Measurements from ENCODE around the gene NR4A1.

NR4A1 gene

DNA sequence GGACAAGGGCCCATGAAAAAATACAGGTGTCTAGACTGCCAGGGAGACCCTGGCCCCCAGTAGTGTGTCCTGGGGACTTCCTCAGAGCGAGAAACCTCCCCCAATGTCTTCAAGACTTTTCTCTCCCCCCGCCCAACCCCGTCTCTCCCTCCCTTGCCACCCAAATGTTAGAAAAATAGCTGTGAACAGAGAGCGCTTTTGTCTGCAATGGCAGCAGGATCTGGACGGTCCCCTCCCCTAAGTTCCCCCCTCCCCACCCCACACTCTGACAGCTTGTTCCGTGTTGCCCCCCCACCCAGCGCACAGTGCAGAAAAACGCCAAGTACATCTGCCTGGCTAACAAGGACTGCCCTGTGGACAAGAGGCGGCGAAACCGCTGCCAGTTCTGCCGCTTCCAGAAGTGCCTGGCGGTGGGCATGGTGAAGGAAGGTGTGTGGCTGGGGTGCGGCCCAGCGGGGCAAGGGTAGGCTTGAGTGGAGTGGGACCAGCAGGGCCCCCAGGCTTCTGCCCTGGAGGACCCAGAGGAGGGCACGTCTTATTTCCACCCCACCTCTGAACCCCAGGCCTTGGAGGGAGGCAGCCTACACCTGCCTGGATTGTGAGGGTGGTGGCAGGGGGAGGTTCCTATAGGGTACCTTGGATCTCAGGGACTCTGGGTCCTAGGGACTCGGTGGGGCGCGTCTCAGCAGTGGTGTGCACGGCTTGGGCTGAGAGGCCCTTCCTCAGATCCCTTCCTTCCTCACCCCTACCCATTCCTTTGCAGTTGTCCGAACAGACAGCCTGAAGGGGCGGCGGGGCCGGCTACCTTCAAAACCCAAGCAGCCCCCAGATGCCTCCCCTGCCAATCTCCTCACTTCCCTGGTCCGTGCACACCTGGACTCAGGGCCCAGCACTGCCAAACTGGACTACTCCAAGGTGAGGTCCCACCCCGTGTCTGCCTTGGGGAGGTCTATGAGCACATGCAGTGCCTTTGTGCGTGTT, 4.8 kb downstream of the NR4A1 start:
- DNase-seq (ENCODE audit: extremely low spot score, insufficient read length, low read depth) = no peak
- no peak for FAIRE-seq

DNA sequence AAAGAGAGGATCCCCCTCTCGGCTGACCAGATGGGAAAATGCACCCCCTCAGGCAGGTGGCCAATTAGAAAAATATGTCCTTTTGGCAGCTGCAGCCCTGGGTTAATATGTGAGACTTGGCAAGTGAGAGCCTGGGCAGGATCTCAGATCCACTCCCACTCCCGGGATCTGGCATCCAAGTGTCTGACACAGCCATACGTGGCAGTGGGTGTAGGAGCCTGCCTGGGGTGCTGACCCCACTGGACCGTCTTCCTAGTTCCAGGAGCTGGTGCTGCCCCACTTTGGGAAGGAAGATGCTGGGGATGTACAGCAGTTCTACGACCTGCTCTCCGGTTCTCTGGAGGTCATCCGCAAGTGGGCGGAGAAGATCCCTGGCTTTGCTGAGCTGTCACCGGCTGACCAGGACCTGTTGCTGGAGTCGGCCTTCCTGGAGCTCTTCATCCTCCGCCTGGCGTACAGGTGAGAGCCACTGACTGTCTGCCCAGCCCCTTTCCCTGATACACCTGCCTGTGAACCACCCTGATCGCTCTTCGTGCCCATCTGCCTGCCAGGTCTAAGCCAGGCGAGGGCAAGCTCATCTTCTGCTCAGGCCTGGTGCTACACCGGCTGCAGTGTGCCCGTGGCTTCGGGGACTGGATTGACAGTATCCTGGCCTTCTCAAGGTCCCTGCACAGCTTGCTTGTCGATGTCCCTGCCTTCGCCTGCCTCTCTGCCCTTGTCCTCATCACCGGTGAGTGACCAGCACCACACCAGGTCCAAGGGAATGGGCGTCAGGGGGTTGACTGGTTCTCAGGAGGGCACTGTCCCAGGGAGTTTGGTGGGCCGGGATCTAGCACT, 5.8 kb downstream of the NR4A1 start:
- FAIRE-seq (no peak), DNase-seq (ENCODE audit: extremely low spot score, insufficient read length, low read depth) (no peak)

DNA sequence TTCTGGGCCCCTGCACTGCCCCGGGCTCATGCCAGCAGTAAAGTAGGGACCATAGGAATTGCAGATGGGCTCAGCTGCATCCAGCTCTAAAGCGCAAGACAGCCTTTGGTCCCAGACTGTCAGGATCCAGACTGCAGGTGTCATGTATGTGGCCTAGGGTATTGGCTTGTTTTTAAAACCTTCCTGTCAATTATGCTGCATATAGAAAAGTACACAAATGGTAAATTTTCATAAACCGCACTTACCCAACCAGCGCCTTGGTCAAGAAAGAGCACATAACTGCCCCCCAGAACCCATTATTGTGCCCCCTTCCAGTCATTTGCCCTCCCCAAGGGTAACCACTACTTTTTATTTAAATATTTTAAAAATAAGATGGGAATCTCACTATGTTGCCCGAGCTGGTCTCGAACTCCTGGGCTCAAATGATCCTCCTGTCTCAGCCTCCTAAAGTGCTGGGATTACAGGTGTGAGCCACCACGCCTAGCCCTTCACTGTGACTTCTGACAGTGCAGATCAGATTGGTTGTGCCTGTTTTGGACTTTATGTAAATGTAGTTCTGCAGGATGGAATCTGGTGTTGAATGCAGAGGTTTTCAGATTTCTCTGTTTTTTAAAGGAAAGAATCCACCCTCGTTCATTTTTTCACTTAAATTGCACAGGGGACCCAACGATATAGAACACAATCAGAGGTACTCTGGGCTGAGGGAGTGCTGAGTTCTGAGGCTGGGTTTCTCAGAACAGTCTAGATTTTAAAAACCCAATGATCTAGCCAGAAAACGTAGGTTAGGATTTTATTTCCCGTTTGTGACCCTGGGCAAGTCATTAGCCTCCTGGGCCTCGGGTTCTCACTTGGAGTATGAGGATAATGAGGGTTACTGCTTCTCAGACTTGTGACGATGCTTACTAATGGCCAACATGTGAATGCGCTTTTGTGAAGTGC, 6.7 kb downstream of the NR4A1 start:
- FAIRE-seq = no peak
- no peak for DNase-seq (ENCODE audit: extremely low spot score, insufficient read length, low read depth)

DNA sequence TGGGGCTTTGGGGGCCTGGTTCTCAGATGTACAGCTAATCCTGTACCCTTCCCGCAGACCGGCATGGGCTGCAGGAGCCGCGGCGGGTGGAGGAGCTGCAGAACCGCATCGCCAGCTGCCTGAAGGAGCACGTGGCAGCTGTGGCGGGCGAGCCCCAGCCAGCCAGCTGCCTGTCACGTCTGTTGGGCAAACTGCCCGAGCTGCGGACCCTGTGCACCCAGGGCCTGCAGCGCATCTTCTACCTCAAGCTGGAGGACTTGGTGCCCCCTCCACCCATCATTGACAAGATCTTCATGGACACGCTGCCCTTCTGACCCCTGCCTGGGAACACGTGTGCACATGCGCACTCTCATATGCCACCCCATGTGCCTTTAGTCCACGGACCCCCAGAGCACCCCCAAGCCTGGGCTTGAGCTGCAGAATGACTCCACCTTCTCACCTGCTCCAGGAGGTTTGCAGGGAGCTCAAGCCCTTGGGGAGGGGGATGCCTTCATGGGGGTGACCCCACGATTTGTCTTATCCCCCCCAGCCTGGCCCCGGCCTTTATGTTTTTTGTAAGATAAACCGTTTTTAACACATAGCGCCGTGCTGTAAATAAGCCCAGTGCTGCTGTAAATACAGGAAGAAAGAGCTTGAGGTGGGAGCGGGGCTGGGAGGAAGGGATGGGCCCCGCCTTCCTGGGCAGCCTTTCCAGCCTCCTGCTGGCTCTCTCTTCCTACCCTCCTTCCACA, 7.6 kb downstream of the NR4A1 start:
- FAIRE-seq (no peak), DNase-seq (ENCODE audit: extremely low spot score, insufficient read length, low read depth) (no peak)

DNA sequence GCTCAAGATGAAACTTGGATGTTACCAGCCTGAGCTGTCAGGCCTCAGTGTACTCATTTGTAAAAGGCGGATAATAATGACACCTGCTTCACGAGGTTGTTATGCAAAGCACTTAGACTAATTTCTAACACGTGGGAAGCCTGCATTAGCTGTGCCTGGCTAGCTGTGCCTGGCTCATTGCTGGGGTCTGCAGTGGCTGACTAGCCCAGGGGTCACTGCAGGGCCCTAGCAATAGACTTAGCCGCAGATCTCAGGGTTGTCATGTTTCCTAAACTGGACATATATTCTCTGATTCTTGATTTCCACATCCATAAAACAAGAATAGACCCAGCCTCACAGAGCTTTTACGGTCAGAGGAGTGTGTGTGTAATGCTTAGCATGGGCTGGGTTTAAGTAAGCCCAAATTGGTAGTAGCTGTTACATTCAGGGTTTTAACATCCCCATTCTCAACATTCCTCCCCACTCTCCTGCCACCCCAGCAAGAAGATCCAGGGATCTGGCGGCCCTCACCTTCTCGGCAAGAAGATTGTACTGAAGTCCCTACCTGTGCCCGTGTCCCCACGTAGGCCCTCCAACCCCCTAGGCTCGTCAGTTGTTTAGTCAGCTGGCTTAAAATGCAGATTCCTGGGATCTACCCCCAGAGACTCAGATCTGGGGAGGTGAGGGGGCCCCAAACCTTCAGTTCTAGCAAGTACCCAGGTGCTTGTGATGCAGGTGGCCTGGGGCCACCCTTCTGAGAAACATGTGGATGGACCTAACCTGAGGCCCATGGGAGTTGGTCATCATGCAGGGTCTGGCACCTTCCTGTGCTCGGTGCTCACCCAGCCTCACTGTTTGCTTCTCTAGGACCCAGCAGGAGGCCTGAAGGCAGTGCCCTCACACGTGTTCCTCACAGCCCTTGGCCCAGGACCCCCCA, 8.6 kb downstream of the NR4A1 start:
- FAIRE-seq (no peak), DNase-seq (ENCODE audit: extremely low spot score, insufficient read length, low read depth) (no peak)

DNA sequence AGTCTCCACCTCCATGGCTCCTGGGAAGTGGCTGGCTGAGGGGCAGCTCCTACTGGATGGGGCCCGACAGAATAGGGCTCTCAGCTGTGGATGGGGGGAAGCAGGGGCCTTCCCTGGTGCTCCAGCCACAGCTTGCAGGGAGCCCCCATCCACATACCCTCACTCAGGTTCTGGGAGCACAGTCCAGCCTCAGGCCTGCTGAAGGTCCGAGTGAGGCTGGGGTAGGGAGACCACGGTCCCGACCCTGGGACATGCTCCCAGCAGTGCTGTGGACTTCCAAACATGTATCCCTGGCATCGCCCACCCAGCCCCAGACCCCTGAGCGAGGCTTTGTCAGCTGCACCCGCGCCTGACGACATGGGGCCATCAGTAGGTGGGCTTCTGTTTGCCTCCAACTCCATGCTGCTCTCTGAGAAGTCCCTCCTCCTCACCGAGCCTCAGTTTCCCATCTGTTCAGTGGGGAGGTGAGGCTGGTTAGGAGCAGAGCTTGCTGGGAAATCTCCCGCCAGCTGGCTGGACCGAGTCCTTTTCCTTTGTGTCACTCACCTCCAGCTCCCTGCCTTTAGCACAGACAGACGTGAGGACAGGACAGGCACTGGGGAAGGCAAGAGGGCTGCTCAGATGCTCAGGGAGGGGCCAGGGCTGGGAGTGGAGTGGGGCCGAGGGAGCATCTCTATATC, 9.4 kb downstream of the NR4A1 start:
- no peak for DNase-seq (ENCODE audit: extremely low spot score, insufficient read length, low read depth)
- FAIRE-seq = no peak

DNA sequence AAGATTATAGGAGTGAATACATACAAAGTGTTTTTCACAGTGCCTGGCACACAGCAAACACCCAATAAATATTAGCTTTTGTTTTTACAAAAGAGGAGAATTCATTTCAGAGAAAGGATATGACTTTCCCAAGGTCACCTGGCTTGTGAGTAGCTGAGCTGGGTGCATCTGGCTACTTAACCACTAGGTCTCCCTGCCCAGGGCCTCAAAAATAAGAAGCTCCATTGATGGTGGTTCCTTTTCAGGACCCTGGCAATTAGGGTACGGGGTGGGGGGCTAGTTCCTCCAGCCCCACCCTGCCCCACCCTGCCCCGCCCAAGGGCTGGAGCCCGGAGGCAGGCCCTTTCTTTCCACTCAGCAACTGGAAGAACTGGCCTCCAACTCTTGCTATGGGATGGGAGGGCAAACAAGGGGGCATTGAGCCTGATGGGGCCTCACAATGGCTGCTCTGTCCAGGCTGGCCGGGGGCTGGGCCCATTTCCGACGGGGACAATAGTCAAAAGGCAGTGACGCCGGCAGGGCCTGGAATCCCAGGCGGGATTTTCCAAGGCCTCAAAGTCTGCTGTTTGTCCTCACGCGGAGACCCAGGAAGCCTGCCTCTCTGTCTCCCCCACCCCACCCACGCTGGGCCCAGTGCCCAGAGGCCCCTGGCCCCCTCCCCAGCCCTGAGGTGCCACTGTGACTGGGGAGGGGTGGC, 10.4 kb downstream of the NR4A1 start:
- FAIRE-seq (no peak), DNase-seq (ENCODE audit: extremely low spot score, insufficient read length, low read depth) (no peak)

DNA sequence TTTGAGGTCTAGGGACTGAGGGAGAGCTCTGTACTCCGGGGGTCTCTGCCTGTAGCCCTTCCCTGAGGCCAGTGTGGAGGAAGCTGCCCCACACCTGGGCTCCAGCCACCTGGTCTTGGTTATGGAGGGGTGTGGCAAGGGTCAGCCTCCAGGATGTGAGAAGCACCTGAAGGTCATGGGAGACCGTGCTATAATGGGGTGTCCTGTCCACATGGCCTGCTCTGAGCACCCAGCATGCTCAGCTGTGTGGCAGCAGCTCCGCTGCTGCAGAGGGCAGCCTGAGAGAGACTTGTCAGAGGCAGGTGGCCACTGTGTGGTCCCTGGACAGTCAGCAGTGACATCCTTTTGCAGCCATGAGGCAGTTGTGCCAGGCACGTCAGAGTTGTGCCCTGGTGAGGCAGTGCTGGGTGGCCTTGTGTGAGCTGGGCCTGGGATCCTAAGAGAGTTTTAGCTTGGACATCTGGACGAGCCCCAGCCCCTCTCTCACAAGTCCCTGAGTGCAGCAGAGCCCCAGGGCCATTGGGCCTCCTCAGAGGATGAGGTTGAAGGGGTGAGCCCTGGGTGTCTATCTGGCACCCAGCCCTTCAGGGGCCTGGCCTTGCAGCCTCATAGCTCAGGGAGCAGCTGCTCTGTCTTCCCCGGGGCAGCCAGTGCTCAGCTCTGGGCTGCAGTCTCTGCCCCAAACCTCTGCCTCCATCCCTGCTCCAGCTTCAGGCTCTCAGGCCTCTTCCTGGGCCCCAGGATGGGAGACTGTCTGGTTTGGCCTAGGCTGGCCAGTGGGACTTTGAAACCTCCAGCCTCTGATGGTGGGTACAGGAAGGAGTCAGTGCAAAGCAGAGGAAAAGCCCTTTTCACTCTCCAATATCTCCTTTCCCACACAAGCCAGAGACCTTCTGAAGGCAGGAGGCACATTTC, 11.2 kb downstream of the NR4A1 start:
- DNase-seq (ENCODE audit: extremely low spot score, insufficient read length, low read depth) (no peak), FAIRE-seq (no peak)

DNA sequence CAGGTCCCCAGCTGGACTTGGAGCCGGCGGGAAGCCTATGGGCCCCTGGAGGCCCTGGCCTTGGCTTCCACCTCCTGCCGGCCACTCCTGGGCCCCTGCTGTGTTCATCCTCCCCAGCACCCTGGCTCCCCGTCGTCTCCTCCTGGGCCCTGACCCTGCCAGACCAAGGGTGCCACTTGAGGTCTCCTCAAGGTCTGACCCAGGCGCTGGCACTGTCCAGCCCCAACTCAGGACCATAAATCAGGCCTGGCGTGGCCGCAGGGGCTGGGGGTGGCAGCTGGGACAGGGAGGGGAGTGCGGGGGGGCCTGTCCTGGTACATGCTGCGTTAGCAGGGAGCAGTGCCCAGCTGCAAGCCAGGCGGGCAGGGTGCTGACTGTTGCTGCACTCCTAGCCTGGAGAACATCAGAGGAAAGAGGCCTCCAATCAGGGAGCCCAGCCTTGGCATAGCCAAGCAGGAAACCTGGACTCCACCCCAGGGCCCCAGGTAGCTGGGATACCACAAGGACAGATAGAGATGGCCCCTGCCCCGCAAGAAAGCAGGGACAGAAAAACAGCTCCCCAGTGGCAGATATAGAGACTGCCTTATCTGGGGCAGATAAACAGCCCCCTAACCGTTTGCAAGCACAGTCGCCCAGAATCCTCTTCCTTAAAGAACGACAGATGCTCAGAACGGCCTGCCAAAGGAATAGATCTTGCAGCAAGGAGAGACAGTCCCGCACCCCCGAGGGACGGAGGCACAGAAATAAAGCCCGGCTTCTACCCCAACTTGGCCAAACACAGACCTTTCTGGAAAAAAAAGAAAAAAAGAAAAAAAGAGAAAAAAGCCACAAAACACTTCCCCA, 12.1 kb downstream of the NR4A1 start:
- DNase-seq (ENCODE audit: extremely low spot score, insufficient read length, low read depth) = no peak
- no peak for FAIRE-seq

DNA sequence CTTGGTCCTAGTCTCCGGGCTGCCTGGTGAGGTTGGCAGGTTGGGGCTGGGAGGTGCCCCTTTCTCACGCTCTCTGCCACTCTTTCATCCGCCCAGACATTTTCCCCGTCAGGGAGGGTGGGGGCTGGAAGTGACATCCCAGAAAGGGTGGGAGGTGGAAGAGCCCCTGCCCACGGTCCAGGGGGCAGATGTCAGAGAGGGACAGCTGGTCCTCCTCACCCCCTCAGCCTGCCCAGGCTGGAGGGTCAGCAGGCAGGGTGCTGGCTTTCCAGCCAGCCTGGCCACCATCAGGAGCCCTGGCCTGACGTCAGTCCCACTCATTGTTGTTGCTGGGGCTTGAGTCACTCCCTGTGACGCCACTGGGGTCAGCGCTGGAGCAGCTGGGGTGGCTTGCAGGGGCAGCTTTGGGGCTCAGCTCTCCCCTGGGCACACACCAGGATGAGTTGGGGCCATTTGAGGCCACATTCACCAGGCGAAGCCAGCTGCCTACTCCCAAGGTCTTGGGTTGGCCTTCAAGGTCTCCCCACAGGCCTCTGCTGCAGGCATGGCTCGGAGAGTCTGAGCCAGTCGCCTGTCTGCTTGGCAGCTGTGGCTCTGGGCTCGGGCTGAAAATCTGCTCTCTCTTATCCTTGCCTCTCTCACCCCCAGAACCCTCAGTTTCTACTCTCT, 12.9 kb downstream of the NR4A1 start:
- FAIRE-seq (no peak), DNase-seq (ENCODE audit: extremely low spot score, insufficient read length, low read depth) (no peak)

DNA sequence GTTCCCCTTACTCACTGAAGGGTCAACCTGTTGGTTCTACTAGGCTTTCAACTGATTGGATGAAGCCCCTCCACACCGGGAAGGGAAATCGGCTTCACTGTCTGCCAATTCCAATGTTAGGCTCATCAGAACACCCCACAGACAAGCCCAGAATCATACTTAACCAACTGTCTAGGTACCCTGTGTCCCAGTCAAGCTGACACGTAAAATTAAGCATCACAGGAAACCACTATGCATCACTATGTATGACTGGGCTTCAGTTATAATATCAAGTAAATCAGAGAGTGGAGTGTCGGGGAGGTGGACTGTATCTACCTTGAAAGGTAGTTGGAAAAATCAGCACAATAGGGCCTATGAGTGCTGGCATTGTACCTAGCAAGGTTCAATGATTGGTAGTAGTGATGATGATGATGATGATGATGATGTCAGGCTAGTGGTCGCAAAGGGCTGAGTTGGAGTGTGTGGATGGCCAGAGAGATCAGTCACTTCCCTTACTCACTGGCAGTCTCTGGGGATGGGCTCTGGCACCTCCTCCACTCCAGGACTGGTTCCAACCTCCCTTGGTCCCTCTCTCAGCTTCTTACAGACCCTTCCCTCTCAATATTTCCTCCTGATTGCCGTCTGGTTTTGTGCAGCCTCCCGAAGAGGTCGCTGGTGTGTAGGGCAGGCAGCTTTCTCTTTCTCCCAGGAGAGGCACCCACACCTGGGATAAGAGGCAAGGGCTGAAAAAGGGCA, 15.3 kb downstream of the NR4A1 start:
- DNase-seq (ENCODE audit: extremely low spot score, insufficient read length, low read depth) = no peak
- no peak for FAIRE-seq

DNA sequence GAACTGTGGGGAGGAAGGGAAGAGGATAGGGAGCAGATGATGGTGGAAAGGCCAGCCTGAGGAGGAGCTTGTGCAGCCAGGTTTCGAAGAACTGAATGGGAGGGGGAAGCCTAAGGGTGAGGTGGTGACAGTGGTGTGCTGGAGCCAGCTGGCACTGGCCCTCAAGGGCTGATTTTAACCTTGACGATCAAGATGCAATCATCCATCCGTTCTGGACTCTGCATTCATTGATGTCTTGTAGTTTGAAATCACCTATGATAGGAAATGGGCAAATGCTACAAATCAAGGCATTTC, 15.8 kb downstream of the NR4A1 start:
- FAIRE-seq = no peak
- DNase-seq (ENCODE audit: extremely low spot score, insufficient read length, low read depth) = no peak

DNA sequence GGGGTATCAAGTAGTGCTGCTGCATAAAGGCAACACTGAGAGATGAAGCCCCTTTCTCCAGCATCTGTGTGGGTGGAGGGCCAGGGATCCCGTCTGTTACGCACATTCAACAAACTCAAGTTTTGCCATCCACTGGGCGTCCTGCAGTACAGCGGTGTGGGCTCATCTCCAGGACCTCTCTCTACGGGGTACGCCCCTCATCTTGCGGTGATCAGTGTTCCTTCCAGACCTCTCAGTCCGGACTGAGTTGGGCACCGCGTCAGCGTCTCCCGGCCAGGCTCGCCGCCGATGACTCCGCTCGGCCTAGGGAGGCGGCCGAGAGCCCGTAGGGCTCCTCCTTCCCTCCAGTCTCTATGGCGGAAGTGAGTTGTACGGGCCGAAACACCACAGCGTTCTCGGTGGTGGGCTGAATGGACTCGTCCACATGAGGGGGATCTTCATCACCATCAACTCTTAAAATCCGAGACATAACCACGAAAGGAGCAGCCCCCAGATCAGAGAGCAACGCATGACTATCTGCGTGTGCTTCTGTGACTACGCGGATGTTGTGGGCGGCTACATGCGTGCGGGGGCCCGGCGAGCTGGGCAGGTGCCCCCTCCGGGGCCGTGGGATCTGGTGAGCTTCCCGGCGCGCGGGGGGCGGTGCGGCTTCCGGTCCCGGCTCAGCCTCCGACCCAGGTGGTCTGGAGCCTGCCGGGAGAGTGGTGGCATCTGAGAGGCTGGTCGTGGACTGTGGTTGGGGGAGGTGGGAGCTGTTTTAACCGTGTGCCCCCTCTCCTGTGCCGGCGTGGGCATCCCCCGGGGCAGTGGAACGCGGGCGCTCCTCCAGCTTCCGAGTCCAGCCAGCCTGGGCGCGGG, 18.3 kb downstream of the NR4A1 start, which contains the start of gene ATG101:
ATG101 (plus strand) TSS at position 652 of the 858 bp plus-strand sequence. CDS start 3,673 bp downstream, outside the sequence.
- peak; percentile 97 for FAIRE-seq

More for the DNA sequence above, 18.3 kb downstream of the NR4A1 start, which contains the start of gene ATG101:
- DNase-seq (ENCODE audit: extremely low spot score, insufficient read length, low read depth) = peak; percentile 94

Data from GM18507 (cell line).